Gastrocnemius medialis (tissue), 4 donors: ENCODE results near the gene TMEM43. TPM values are rescaled to one million over a fixed set of nuclear protein-coding genes. Genes with fewer than 3 reads are reported as not detected.

Source experiments
- ATAC-seq, 2 donors: fragments of 150-250 bp; one replicate each; pipeline ENCODE4 v1.9.1; 2016
- DNase-seq, 2 donors: peaks; one replicate each; pipeline ENCODE4 v3.0.0-alpha.2; 2019
- H3K27ac ChIP-seq, 4 donors: fragments of 200-600 bp; sonication (generic); 1 replicate in 1 of 4; 2 replicates in 3 of 4; pipeline ENCODE4 v1.5.1; 2016 to 2018; ENCODE audit warnings: mild to moderate bottlenecking in 2 of 4, moderate library complexity in 1 of 4
- H3K27me3 ChIP-seq, 3 donors: fragments of 200-600 bp; sonication (generic) in 2 of 3; 1 replicate in 1 of 3; 2 replicates in 2 of 3; pipeline versions ENCODE4 v1.5.1 to v1.6.0; 2016 to 2019; ENCODE audit warnings: mild to moderate bottlenecking in 1 of 3, moderate library complexity in 1 of 3
- H3K36me3 ChIP-seq, 2 donors: fragments of 200-600 bp; sonication (generic) in 1 of 2; one replicate each; pipeline ENCODE4 v1.5.1; 2017 to 2018
- H3K4me1 ChIP-seq, 2 donors: fragments of 200-600 bp; sonication (generic) in 1 of 2; one replicate each; pipeline ENCODE4 v1.5.1; 2016 to 2017; ENCODE audit warnings: mild to moderate bottlenecking in 2 of 2
- H3K4me3 ChIP-seq, 4 donors: fragments of 200-600 bp; sonication (generic) in 3 of 4; 1 replicate in 1 of 4; 2 replicates in 3 of 4; pipeline ENCODE4 v1.5.1; 2016 to 2019; ENCODE audit warnings: mild to moderate bottlenecking in 2 of 4
- H3K9me3 ChIP-seq, 3 donors: fragments of 200-600 bp; sonication (generic) in 2 of 3; 1 replicate in 1 of 3; 2 replicates in 2 of 3; pipeline ENCODE4 v1.5.1; 2016 to 2019
- CTCF ChIP-seq, 5 experiments: fragments of 450-650 bp in 3 of 5; fragments of 200-600 bp in 2 of 5; sonication (generic) in 2 of 5; IDR thresholded peaks in 4 of 5; conservative IDR thresholded peaks in 1 of 5; 1 replicate in 4 of 5; 2 replicates in 1 of 5; pipeline ENCODE4 v1.5.1; 2016 to 2019; ENCODE audit warnings: antibody characterized with exemption in 5 of 5, mild to moderate bottlenecking in 3 of 5, moderate library complexity in 3 of 5
- POLR2A ChIP-seq, 2 donors: fragments of 450-650 bp; IDR thresholded peaks; one replicate each; pipeline ENCODE4 v1.6.1; 2017; ENCODE audit warnings: antibody characterized with exemption in 2 of 2, mild to moderate bottlenecking in 2 of 2, moderate library complexity in 2 of 2
- in situ Hi-C, 4 donors: fragments of 200-750 bp; cut with MboI; loops; one replicate each; pipeline versions ENCODE4 v1.15.0 to v1.8.0; 2017; ENCODE audit warnings: low sequenced_read_pairs in 4 of 4
- intact Hi-C: fragments of 100-400 bp; cut with DNase I; formaldehyde crosslinking; loops from one replicate; pipeline ENCODE4 v1.15.1; 2023; ENCODE audit warnings: low total_unique reads
- total RNA-seq, 4 donors: library from RNA; depleted of rRNA; stranded (reverse); fragments of >200 nt; gene quantifications; one replicate each; pipeline versions ENCODE4 v1.1.0 to v1.2.3, GENCODE V29; 2016

Gene TMEM43
- total RNA-seq, 4 donors from 2014 or later = 68.2 to 128 (median 78.6) TPM

GRCh38 chr3:14147066-14147435, 22.2 kb downstream of the TMEM43 start:
- intact Hi-C loops (no loop called here), in situ Hi-C loops (loop anchor here in 1 of 4 donors (25.0 kb wide), 1 partner anchor 915 kb away; the partner anchor contains the start of gene MRPS25)
- H3K27me3 ChIP-seq = no peaks in the 10 kb centered on the region
- no peak overlapping the region for H3K4me3 ChIP-seq
- peaks cover 24 to 26% of the 10 kb centered on the region in 2 donors for H3K4me1 ChIP-seq
- TF ChIP-seq CTCF (IDR thresholded peaks at IDR 0.05 in 4 of 5, conservative IDR thresholded peaks at IDR 0.05 in 1 of 5) (no peak), POLR2A (IDR thresholded peaks at IDR 0.05) (no peak)
- no peaks in the 10 kb centered on the region for H3K9me3 ChIP-seq
- DNase-seq = no peak
- H3K27ac ChIP-seq = peak overlapping the region in 3 of 4 donors; percentile 7 to 97 (median 9)
- peaks cover 0 to 38% of the 10 kb centered on the region in 2 donors for H3K36me3 ChIP-seq
- ATAC-seq = no peak

GRCh38 chr3:14147617-14148016, 22.8 kb downstream of the TMEM43 start:
- no peaks in the 10 kb centered on the region for H3K27me3 ChIP-seq
- DNase-seq (no peak), ATAC-seq (no peak)
- H3K9me3 ChIP-seq = no peaks in the 10 kb centered on the region
- intact Hi-C loops (no loop called here), in situ Hi-C loops (loop anchor here in 1 of 4 donors (25.0 kb wide), 1 partner anchor 915 kb away; the partner anchor contains the start of gene MRPS25)
- peaks cover 24 to 26% of the 10 kb centered on the region in 2 donors for H3K4me1 ChIP-seq
- peaks cover 0 to 36% of the 10 kb centered on the region in 2 donors for H3K36me3 ChIP-seq
- H3K27ac ChIP-seq = no peak overlapping the region
- H3K4me3 ChIP-seq = no peak overlapping the region
- TF ChIP-seq CTCF (IDR thresholded peaks at IDR 0.05 in 4 of 5, conservative IDR thresholded peaks at IDR 0.05 in 1 of 5) (no peak), POLR2A (IDR thresholded peaks at IDR 0.05) (no peak)

- no peak for TF ChIP-seq POLR2A (IDR thresholded peaks at IDR 0.05)
- no peak for TF ChIP-seq CTCF (IDR thresholded peaks at IDR 0.05 in 4 of 5, conservative IDR thresholded peaks at IDR 0.05 in 1 of 5)
- Histone ChIP-seq H3K36me3 (peaks cover 0 to 34% of the 10 kb centered on the region in 2 donors), H3K4me3 (no peak overlapping the region), H3K27ac (no peak overlapping the region), H3K4me1 (peaks cover 23 to 24% of the 10 kb centered on the region in 2 donors), H3K9me3 (no peaks in the 10 kb centered on the region), H3K27me3 (no peaks in the 10 kb centered on the region)
- ATAC-seq (no peak), DNase-seq (no peak)
- in situ Hi-C loops (loop anchor here in 1 of 4 donors (25.0 kb wide), 1 partner anchor 914 kb away; the partner anchor contains the start of gene MRPS25), intact Hi-C loops (no loop called here)
Measured at GRCh38 chr3:14148041-14148985, 23.5 kb downstream of the TMEM43 start.

- Histone ChIP-seq H3K4me3 (no peak overlapping the region), H3K4me1 (peaks cover 6 to 8% of the 10 kb centered on the region in 2 donors), H3K9me3 (no peaks in the 10 kb centered on the region), H3K36me3 (peaks cover 0 to 34% of the 10 kb centered on the region in 2 donors), H3K27me3 (no peaks in the 10 kb centered on the region), H3K27ac (no peak overlapping the region)
- DNase-seq (no peak), ATAC-seq (no peak)
- intact Hi-C loops (no loop called here), in situ Hi-C loops (no loop called here)
- no peak for TF ChIP-seq CTCF (IDR thresholded peaks at IDR 0.05 in 4 of 5, conservative IDR thresholded peaks at IDR 0.05 in 1 of 5)
- no peak for TF ChIP-seq POLR2A (IDR thresholded peaks at IDR 0.05)
Measured at GRCh38 chr3:14150078-14150477, 25.2 kb downstream of the TMEM43 start.
